Fibroblast of lung (primary cell): ENCODE measurements around the gene SEC24C. TPM values are rescaled to one million over a fixed set of nuclear protein-coding genes. Genes with fewer than 3 reads are reported as not detected.

Experiments
- DNase-seq, 2 donors: peaks; one replicate each; pipeline versions ENCODE4 v3.0.0 to v3.0.0-alpha.2; 2010; ENCODE audit warnings: low read depth in 2 of 2
- H2AFZ ChIP-seq: 2 replicates; pipeline ENCODE4 v1.5.1; 2012; ENCODE audit warnings: low read length, control low read depth, inconsistent platforms
- H3K27ac ChIP-seq: 2 replicates; pipeline ENCODE4 v1.5.1; 2011; ENCODE audit warnings: low read length, control low read depth; ENCODE audit not compliant: insufficient read depth
- H3K27me3 ChIP-seq: 2 replicates; pipeline ENCODE4 v1.5.1; 2011; ENCODE audit warnings: mild to moderate bottlenecking, low read length; ENCODE audit not compliant: control insufficient read depth, insufficient read depth
- H3K36me3 ChIP-seq: 2 replicates; pipeline ENCODE4 v1.5.1; 2011; ENCODE audit warnings: low read length; ENCODE audit not compliant: control insufficient read depth, insufficient read depth
- H3K4me1 ChIP-seq: 2 replicates; pipeline ENCODE4 v1.5.1; 2011; ENCODE audit warnings: low read length; ENCODE audit not compliant: control insufficient read depth, insufficient read depth; ENCODE audit errors: extremely low read depth
- H3K4me2 ChIP-seq: 2 replicates; pipeline ENCODE4 v1.5.1; 2011; ENCODE audit warnings: low read length, control low read depth; ENCODE audit not compliant: insufficient read depth; ENCODE audit errors: extremely low read depth
- H3K4me3 ChIP-seq, 4 experiments: fragments of 200-600 bp in 1 of 4; sonication (generic) in 1 of 4; replicated peaks in 1 of 4; 2 replicates each; pipeline ENCODE4 v1.5.1; 2011 to 2016; ENCODE audit warnings: low read length in 4 of 4, low read depth in 3 of 4, mild to moderate bottlenecking in 3 of 4, control low read depth in 2 of 4, inconsistent platforms in 1 of 4, mixed read lengths in 1 of 4; ENCODE audit not compliant: insufficient read depth in 1 of 4; ENCODE audit errors: control extremely low read depth in 1 of 4
- H3K79me2 ChIP-seq: 2 replicates; pipeline ENCODE4 v1.5.1; 2012; ENCODE audit warnings: mild to moderate bottlenecking, low read length, inconsistent platforms; ENCODE audit not compliant: control insufficient read depth, insufficient read depth
- H3K9ac ChIP-seq: 2 replicates; pipeline ENCODE4 v1.5.1; 2011; ENCODE audit warnings: mild to moderate bottlenecking, low read length, control low read depth; ENCODE audit not compliant: insufficient read depth
- H3K9me3 ChIP-seq: 2 replicates; pipeline ENCODE4 v1.5.1; 2012; ENCODE audit warnings: low read depth, low read length; ENCODE audit not compliant: control insufficient read depth, insufficient read depth
- H4K20me1 ChIP-seq: 2 replicates; pipeline ENCODE4 v1.5.1; 2011; ENCODE audit warnings: low read length; ENCODE audit not compliant: control insufficient read depth, insufficient read depth; ENCODE audit errors: extremely low read depth
- EZH2 ChIP-seq: IDR thresholded peaks from 2 replicates; pipeline ENCODE4 v1.5.1; 2012; ENCODE audit warnings: low read length, control low read depth, mild to moderate bottlenecking; ENCODE audit errors: missing control alignments
- polyA plus RNA-seq, 2 donors: library from polyadenylated mRNA; depleted of rRNA in 1 of 2; stranded (reverse) in 1 of 2; unstranded in 1 of 2; fragments of >200 nt; gene quantifications; 2 replicates each; pipeline ENCODE4 v1.2.1, GENCODE V29; 2011 to 2012; ENCODE audit warnings: missing spikeins in 1 of 2
- total RNA-seq: library from RNA; depleted of rRNA; stranded (reverse); fragments of >200 nt; gene quantifications from 2 replicates; pipeline ENCODE4 v1.2.1, GENCODE V29; 2014
- TF ChIP-seq, protein P1 (sequence below), 2 donors: IDR thresholded peaks in 1 of 2; conservative IDR thresholded peaks in 1 of 2; 1 replicate in 1 of 2; 2 replicates in 1 of 2; pipeline ENCODE4 v1.5.1; 2011 to 2012; ENCODE audit warnings: low read length in 2 of 2, control low read depth in 1 of 2, inconsistent platforms in 1 of 2, low read depth in 1 of 2, mild to moderate bottlenecking in 1 of 2

SEC24C gene
- total and polyA plus RNA-seq, 2 donors (not counting 1 experiment from before 2014, with no cell fraction given), result 58.0 to 60.4 TPM

DNA sequence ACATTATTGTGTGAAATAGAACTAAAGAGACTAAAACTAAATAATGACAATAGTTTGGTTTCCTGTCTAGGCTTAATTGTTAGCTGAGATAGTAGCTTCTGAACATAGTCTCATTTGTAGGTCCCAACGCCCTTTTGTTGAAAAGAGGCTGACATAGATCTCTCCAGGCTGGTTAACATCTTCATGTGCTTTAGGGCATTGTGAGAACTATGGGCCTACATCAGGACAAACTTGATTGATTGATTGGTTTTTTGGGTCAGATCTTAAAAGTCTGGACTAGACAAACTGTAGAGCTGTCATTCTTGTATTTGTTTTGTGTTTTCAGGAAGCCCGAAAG lies 38.5 kb downstream of the SEC24C start:
- no peak for DNase-seq
- Histone ChIP-seq H3K9me3 (no peaks in the 10 kb centered on the region), H3K27me3 (no peaks in the 10 kb centered on the region), H3K9ac (no peak overlapping the region), H4K20me1 (no peaks in the 10 kb centered on the region), H3K27ac (peak overlapping the region; percentile 76), H3K79me2 (peaks cover 62% of the 10 kb centered on the region), H3K4me1 (peaks cover 7% of the 10 kb centered on the region), H3K4me3 (peak overlapping the region; percentile 73 to 99 (median 91)), H2AFZ (no peak overlapping the region), H3K4me2 (peak overlapping the region; percentile 98), H3K36me3 (peaks cover 2% of the 10 kb centered on the region)
- no peak for TF ChIP-seq EZH2
- TF ChIP-seq, protein P1, sequence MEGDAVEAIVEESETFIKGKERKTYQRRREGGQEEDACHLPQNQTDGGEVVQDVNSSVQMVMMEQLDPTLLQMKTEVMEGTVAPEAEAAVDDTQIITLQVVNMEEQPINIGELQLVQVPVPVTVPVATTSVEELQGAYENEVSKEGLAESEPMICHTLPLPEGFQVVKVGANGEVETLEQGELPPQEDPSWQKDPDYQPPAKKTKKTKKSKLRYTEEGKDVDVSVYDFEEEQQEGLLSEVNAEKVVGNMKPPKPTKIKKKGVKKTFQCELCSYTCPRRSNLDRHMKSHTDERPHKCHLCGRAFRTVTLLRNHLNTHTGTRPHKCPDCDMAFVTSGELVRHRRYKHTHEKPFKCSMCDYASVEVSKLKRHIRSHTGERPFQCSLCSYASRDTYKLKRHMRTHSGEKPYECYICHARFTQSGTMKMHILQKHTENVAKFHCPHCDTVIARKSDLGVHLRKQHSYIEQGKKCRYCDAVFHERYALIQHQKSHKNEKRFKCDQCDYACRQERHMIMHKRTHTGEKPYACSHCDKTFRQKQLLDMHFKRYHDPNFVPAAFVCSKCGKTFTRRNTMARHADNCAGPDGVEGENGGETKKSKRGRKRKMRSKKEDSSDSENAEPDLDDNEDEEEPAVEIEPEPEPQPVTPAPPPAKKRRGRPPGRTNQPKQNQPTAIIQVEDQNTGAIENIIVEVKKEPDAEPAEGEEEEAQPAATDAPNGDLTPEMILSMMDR (conservative IDR thresholded peaks at IDR 0.05 in 1 of 2, IDR thresholded peaks at IDR 0.05 in 1 of 2; ENCODE audit: low read depth in 1 of 2, low read length in 2 of 2), result no peak

DNA sequence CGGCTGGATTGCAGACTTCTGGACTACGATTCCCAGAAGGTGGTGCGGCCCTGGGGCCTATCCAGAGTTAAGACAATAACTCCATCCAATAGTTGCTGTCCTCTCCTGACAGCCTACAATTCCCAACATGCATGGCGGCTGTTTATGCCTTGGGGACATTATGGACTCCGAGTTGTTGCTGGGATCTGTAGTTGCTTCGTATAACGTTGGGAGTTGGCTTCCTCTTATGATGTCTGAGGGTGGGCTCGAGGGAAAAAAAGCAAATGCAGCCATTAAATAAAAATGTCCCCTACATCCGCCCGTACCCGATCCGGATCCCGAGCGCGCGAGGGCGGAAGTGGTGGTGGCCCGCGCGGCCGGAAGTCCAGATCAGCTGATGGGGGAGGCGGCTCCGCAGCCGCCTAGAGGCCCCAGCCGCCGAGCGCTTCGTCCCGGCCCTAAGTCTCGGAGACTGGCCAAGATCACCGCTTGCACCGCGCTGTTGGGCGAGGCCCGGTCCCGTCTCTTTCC lies 41.1 kb downstream of the SEC24C start, which contains the start of gene ZSWIM8:
ZSWIM8 (plus strand) TSS at position 396 of the 510 bp plus-strand sequence. CDS start 273 bp downstream, outside the sequence.
- TF ChIP-seq EZH2, result no peak
- TF ChIP-seq, protein P1 (conservative IDR thresholded peaks at IDR 0.05 in 1 of 2, IDR thresholded peaks at IDR 0.05 in 1 of 2; ENCODE audit: low read depth in 1 of 2, low read length in 2 of 2), result no peak
- Histone ChIP-seq H3K4me1 (peaks cover 7% of the 10 kb centered on the region), H3K27me3 (no peaks in the 10 kb centered on the region), H4K20me1 (no peaks in the 10 kb centered on the region), H3K36me3 (peaks cover 12% of the 10 kb centered on the region), H2AFZ (peak within 1 kb of the TSS; percentile 54), H3K4me2 (peak within 1 kb of the TSS; percentile 100), H3K27ac (peak within 1 kb of the TSS; percentile 52), H3K9me3 (no peaks in the 10 kb centered on the region), H3K9ac (peak within 1 kb of the TSS; percentile 87), H3K4me3 (peak within 1 kb of the TSS; percentile 84 to 94 (median 92)), H3K79me2 (peaks cover 66% of the 10 kb centered on the region)
- DNase-seq, result peak; percentile 95 to 98

DNA sequence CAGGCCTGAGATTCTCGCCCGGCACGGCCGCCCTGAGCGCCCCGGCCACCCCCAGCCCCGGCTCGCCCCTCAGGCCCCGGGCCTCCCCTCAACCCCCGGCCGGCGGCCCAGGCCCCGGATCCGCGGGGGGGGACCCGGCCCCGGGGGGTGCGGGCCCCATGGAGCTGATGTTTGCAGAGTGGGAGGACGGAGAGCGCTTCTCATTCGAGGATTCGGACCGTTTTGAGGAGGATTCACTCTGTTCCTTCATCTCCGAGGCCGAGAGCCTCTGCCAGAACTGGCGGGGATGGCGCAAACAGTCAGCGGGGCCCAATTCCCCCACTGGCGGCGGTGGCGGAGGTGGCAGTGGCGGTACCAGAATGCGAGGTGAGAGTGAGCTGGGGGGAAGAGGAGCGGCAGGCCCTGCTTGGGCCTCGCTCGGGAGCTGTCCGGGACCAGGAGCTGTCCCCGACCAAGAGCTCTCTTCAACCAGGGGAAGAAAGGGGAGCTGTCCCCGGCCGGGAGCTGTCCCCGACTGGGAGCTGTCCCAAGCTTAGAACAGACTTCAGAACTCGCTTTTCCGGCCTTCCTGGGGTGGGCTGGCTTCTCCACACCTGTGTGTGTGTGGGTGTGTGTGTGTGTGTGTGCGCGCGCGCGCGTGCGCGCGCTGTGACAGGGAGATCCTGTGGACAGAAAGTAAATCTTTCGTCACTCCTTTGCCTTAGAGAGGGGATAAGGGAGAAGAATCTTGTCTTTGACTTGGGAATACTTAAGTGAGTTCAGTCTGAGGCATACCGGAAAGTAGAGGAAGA lies 41.7 kb downstream of the SEC24C start:
- Histone ChIP-seq H3K9me3 (no peaks in the 10 kb centered on the region), H4K20me1 (no peaks in the 10 kb centered on the region), H3K27ac (peak overlapping the region; percentile 52), H3K9ac (peak overlapping the region; percentile 87), H3K4me1 (peaks cover 7% of the 10 kb centered on the region), H2AFZ (peak overlapping the region; percentile 54), H3K4me2 (peak overlapping the region; percentile 100), H3K36me3 (peaks cover 14% of the 10 kb centered on the region), H3K27me3 (no peaks in the 10 kb centered on the region), H3K4me3 (peak overlapping the region; percentile 84 to 94 (median 92)), H3K79me2 (peaks cover 60% of the 10 kb centered on the region)
- TF ChIP-seq, protein P1 (conservative IDR thresholded peaks at IDR 0.05 in 1 of 2, IDR thresholded peaks at IDR 0.05 in 1 of 2; ENCODE audit: low read depth in 1 of 2, low read length in 2 of 2), result no peak
- no peak for TF ChIP-seq EZH2
- DNase-seq, result peak; percentile 45 to 70
